Neuronal stem cell (in vitro differentiated cells): ENCODE data around the gene CGRRF1.
A peak's percentile ranks its signal among the peaks of the same experiment; 100 is the strongest.

Experiments
- DNase-seq: peaks from one replicate; pipeline ENCODE4 v3.0.0-alpha.2; 2013; ENCODE audit warnings: low spot score
- H2AFZ ChIP-seq: one replicate; pipeline ENCODE4 v1.6.1; 2013; ENCODE audit warnings: mild to moderate bottlenecking, low read length, inconsistent platforms
- H2AK5ac ChIP-seq: 2 replicates; pipeline ENCODE4 v1.6.1; 2013; ENCODE audit warnings: low read depth, mild to moderate bottlenecking, inconsistent platforms, low read length, moderate library complexity, mixed read lengths
- H2BK120ac ChIP-seq: 2 replicates; pipeline ENCODE4 v1.6.1; 2013; ENCODE audit warnings: low read depth, mild to moderate bottlenecking, inconsistent platforms, low read length, moderate library complexity, mixed read lengths
- H2BK12ac ChIP-seq: one replicate; pipeline ENCODE4 v1.6.1; 2013; ENCODE audit warnings: low read length, inconsistent platforms
- H2BK15ac ChIP-seq: 2 replicates; pipeline ENCODE4 v1.6.1; 2013; ENCODE audit warnings: mild to moderate bottlenecking, low read length, inconsistent platforms, mixed read lengths
- H2BK5ac ChIP-seq: one replicate; pipeline ENCODE4 v1.6.1; 2013; ENCODE audit warnings: inconsistent platforms, mild to moderate bottlenecking, low read length, moderate library complexity
- H3K14ac ChIP-seq: one replicate; pipeline ENCODE4 v1.6.1; 2013; ENCODE audit warnings: low read length, inconsistent platforms
- H3K18ac ChIP-seq: 2 replicates; pipeline ENCODE4 v1.6.1; 2013; ENCODE audit warnings: low read length, inconsistent platforms
- H3K23ac ChIP-seq: 2 replicates; pipeline ENCODE4 v1.6.1; 2013; ENCODE audit warnings: low read depth, mild to moderate bottlenecking, mixed read lengths, low read length, inconsistent platforms; ENCODE audit not compliant: poor library complexity
- H3K27ac ChIP-seq: replicated peaks from 3 replicates; pipeline ENCODE4 v1.5.1; 2013; ENCODE audit warnings: low read length, inconsistent platforms
- H3K27me3 ChIP-seq, 3 experiments: 2 replicates each; pipeline ENCODE4 v1.6.1; 2013; ENCODE audit warnings: low read length in 3 of 3, mild to moderate bottlenecking in 2 of 3, inconsistent platforms in 1 of 3, low read depth in 1 of 3, mixed read lengths in 1 of 3, moderate library complexity in 1 of 3; ENCODE audit not compliant: control insufficient read depth in 3 of 3, insufficient read depth in 3 of 3
- H3K36me3 ChIP-seq, 2 donors: replicated peaks in 1 of 2; 2 replicates each; pipeline ENCODE4 v1.6.1; 2013; ENCODE audit warnings: low read length in 2 of 2; ENCODE audit not compliant: control insufficient read depth in 2 of 2, insufficient read depth in 2 of 2
- H3K4ac ChIP-seq: 2 replicates; pipeline ENCODE4 v1.6.1; 2013; ENCODE audit warnings: inconsistent platforms, mild to moderate bottlenecking, low read length, moderate library complexity
- H3K4me1 ChIP-seq, 2 donors: 1 replicate in 1 of 2; 2 replicates in 1 of 2; pipeline ENCODE4 v1.6.1; 2013; ENCODE audit warnings: low read length in 2 of 2, low read depth in 1 of 2; ENCODE audit not compliant: control insufficient read depth in 2 of 2, insufficient read depth in 1 of 2
- H3K4me2 ChIP-seq: one replicate; pipeline ENCODE4 v1.6.1; 2013; ENCODE audit warnings: mild to moderate bottlenecking, low read length, inconsistent platforms; ENCODE audit not compliant: insufficient read depth, poor library complexity, severe bottlenecking
- H3K4me3 ChIP-seq, 2 donors: 2 replicates each; pipeline ENCODE4 v1.5.1; 2013; ENCODE audit warnings: low read length in 2 of 2, mild to moderate bottlenecking in 2 of 2, inconsistent platforms in 1 of 2, moderate library complexity in 1 of 2
- H3K79me1 ChIP-seq: one replicate; pipeline ENCODE4 v1.6.1; 2013; ENCODE audit warnings: low read depth, mild to moderate bottlenecking, inconsistent platforms, low read length, moderate library complexity
- H3K9ac ChIP-seq: one replicate; pipeline ENCODE4 v1.6.1; 2013; ENCODE audit warnings: mild to moderate bottlenecking, low read depth, low read length, inconsistent platforms; ENCODE audit not compliant: poor library complexity
- H3K9me3 ChIP-seq, 2 donors: replicated peaks in 1 of 2; 2 replicates each; pipeline versions ENCODE3 to v1.6.1; 2013; ENCODE audit warnings: low read length in 2 of 2, mild to moderate bottlenecking in 2 of 2, inconsistent platforms in 1 of 2, low read depth in 1 of 2, mixed read lengths in 1 of 2, moderate library complexity in 1 of 2; ENCODE audit not compliant: control insufficient read depth in 2 of 2, insufficient read depth in 1 of 2
- H4K8ac ChIP-seq: one replicate; pipeline ENCODE4 v1.6.1; 2013; ENCODE audit warnings: low read depth, mild to moderate bottlenecking, inconsistent platforms, low read length, moderate library complexity
- H4K91ac ChIP-seq: one replicate; pipeline ENCODE4 v1.6.1; 2013; ENCODE audit warnings: low read length, low read depth, mild to moderate bottlenecking, inconsistent platforms; ENCODE audit not compliant: poor library complexity
- WGBS, 2 donors: extraction: QIAGEN DNeasy Blood & Tissue Kit; methylation state at CpG; one replicate each; pipeline ENCODE4 v1.1.7; 2013; ENCODE audit warnings: missing lambda C conversion rate in 2 of 2, mixed read lengths in 1 of 2; ENCODE audit not compliant: insufficient read length in 2 of 2, insufficient replicate concordance in 1 of 2; ENCODE audit errors: extremely low coverage in 2 of 2; 5-methylcytosine and 5-hydroxymethylcytosine counted together

Gene CGRRF1

DNA sequence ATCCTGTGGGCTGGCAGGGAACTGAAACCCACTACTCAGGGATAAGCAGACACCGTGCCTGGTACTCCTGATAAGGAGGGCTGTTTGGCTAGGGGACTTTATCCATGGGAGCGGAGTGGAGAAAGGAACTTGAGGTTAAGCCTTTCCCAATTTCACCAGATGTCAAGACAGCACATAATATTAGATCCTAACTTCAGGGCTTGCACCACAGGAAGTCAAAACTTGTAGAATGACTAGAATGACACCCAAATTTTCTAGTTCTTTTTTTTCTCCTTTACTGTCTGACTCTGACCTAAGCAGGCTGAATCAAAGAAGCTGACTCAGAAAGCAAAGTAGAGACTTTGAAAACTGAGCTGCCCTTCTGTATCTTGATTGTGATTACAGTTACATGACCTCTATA, 7.1 kb upstream of the CGRRF1 start:
- no peaks in the 10 kb centered on the region for H3K79me1 ChIP-seq
- H2BK12ac ChIP-seq = no peak overlapping the region
- H4K91ac ChIP-seq = no peak overlapping the region
- H2AFZ ChIP-seq = no peak overlapping the region
- H3K27me3 ChIP-seq = peaks cover 0 to 17% (median 3%) of the 10 kb centered on the region in 3 experiments
- H3K14ac ChIP-seq = no peak overlapping the region
- no peaks in the 10 kb centered on the region for H3K4me1 ChIP-seq
- no peak for DNase-seq
- H3K36me3 ChIP-seq = no peaks in the 10 kb centered on the region
- H3K27ac ChIP-seq = no peak overlapping the region
- H3K23ac ChIP-seq = no peak overlapping the region
- H3K9ac ChIP-seq = no peak overlapping the region
- H3K18ac ChIP-seq = no peak overlapping the region
- no peak overlapping the region for H2BK5ac ChIP-seq
- no peak overlapping the region for H2BK120ac ChIP-seq
- H2AK5ac ChIP-seq = no peak overlapping the region
- no CpG with 5 or more reads among the region's 2 CpGs for WGBS, 2 donors
- no peak overlapping the region for H4K8ac ChIP-seq
- no peak overlapping the region for H3K4me2 ChIP-seq
- no peak overlapping the region for H3K4ac ChIP-seq
- no peaks in the 10 kb centered on the region for H3K9me3 ChIP-seq
- no peak overlapping the region for H3K4me3 ChIP-seq
- no peak overlapping the region for H2BK15ac ChIP-seq

DNA sequence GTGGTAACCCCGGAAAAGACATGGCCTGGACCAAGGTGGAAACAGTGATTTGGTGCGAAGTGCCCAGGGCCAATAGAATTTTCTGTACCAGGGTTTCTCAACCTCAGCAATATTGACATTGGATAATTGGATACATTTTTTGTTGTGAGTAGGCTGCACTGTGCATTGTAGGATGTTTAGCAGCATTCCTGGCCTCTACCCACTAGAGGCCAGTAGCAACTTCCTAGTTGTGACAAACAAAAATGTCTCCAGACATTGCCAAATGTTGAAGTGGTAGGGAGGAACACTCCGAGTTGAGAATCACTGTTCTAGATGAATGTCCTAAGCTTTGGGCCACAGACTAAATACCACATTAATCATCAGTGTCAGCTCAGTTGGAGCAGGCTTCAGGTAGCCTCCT, 6.2 kb upstream of the CGRRF1 start:
- Histone ChIP-seq H2AFZ (peak overlapping the region; percentile 69), H4K8ac (no peak overlapping the region), H3K14ac (no peak overlapping the region), H3K9ac (no peak overlapping the region), H2BK15ac (no peak overlapping the region), H3K23ac (no peak overlapping the region), H3K4me1 (no peaks in the 10 kb centered on the region), H3K79me1 (no peaks in the 10 kb centered on the region), H2AK5ac (no peak overlapping the region), H3K27me3 (peaks cover 0 to 20% (median 3%) of the 10 kb centered on the region in 3 experiments), H2BK120ac (no peak overlapping the region), H2BK5ac (no peak overlapping the region), H3K4ac (no peak overlapping the region), H2BK12ac (no peak overlapping the region), H3K4me2 (no peak overlapping the region), H4K91ac (no peak overlapping the region), H3K4me3 (no peak overlapping the region), H3K36me3 (no peaks in the 10 kb centered on the region), H3K18ac (no peak overlapping the region), H3K9me3 (no peaks in the 10 kb centered on the region), H3K27ac (no peak overlapping the region)
- no CpG with 5 or more reads among the region's 3 CpGs for WGBS, 2 donors
- DNase-seq = no peak

DNA sequence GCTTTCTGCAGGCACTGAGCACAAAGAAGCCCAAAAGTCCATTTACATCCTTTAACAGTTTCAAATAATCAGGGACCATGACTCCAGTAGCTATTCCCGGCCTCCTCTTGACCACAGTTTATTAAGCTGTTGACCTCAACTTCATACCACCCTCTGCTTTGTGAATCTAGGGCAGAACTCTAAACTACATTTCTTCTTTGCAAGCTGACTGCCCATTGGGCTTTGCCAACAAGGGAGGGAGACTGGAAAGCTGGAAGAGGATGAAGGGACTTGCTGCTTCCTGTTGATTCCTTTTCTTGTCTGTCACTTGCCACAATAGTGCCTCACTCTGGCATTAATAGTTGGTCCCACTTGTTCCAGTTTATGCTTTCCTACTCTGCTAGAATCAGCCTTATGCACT, 2.7 kb downstream of the CGRRF1 start:
- Histone ChIP-seq H2BK5ac (no peak overlapping the region), H4K91ac (no peak overlapping the region), H3K27me3 (peaks cover 0 to 3% (median 0%) of the 10 kb centered on the region in 3 experiments), H2BK12ac (no peak overlapping the region), H2BK120ac (no peak overlapping the region), H3K18ac (no peak overlapping the region), H3K4me1 (peaks cover 1 to 7% of the 10 kb centered on the region in 2 donors), H3K9ac (no peak overlapping the region), H3K36me3 (peaks cover 2 to 11% of the 10 kb centered on the region in 2 donors), H2AFZ (no peak overlapping the region), H3K79me1 (peaks cover 8% of the 10 kb centered on the region), H3K23ac (no peak overlapping the region), H2AK5ac (no peak overlapping the region), H3K4me2 (no peak overlapping the region), H3K9me3 (peaks cover 0 to 16% of the 10 kb centered on the region in 2 donors), H3K4ac (no peak overlapping the region), H4K8ac (no peak overlapping the region), H2BK15ac (no peak overlapping the region), H3K4me3 (no peak overlapping the region), H3K27ac (no peak overlapping the region), H3K14ac (no peak overlapping the region)
- DNase-seq = no peak
- no CpG with 5 or more reads among the region's 1 CpG for WGBS, 2 donors

DNA sequence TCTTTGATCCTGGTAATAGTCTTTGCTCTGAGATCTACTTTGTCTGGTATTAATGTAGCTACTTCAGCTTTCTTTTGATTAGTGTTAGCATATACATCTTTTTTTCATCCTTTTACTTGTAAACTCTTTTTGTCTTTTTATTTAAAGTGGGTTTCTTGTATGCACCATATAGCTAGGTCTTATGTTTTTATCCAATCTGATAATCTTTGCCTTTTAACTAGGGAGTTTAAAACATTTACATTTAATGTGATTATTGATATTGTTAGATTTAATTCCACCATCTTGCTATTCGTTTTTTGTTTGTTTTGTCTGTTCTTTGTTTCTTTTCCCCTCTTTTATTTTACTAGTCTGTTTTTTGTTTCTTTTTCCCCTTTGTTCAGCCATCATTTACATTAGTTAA, 6.0 kb downstream of the CGRRF1 start:
- WGBS, 2 donors = no CpG with 5 or more reads among the region's 1 CpG
- no peak overlapping the region for H3K18ac ChIP-seq
- H3K4ac ChIP-seq = no peak overlapping the region
- H2AFZ ChIP-seq = no peak overlapping the region
- H2BK12ac ChIP-seq = no peak overlapping the region
- no peak overlapping the region for H2AK5ac ChIP-seq
- no peak overlapping the region for H2BK120ac ChIP-seq
- H3K4me2 ChIP-seq = no peak overlapping the region
- H3K27ac ChIP-seq = no peak overlapping the region
- no peak overlapping the region for H3K4me3 ChIP-seq
- peaks cover 2 to 15% of the 10 kb centered on the region in 2 donors for H3K36me3 ChIP-seq
- peaks cover 1 to 6% of the 10 kb centered on the region in 2 donors for H3K4me1 ChIP-seq
- no peak overlapping the region for H3K9ac ChIP-seq
- no peak overlapping the region for H2BK5ac ChIP-seq
- no peak overlapping the region for H4K91ac ChIP-seq
- no peak for DNase-seq
- H3K23ac ChIP-seq = no peak overlapping the region
- no peak overlapping the region for H3K14ac ChIP-seq
- H3K9me3 ChIP-seq = peaks cover 2 to 20% of the 10 kb centered on the region in 2 donors
- H3K79me1 ChIP-seq = peaks cover 3% of the 10 kb centered on the region
- no peak overlapping the region for H4K8ac ChIP-seq
- no peaks in the 10 kb centered on the region for H3K27me3 ChIP-seq
- H2BK15ac ChIP-seq = no peak overlapping the region
